CD4-positive, alpha-beta T cell treated with Interleukin-2 at 100 ng/mL for 4 hours (primary cell): ENCODE data around the gene SLC1A2.

Source experiments
- DNase-seq: peaks from one replicate; pipeline ENCODE4 v3.0.0-alpha.2; 2020; ENCODE audit warnings: low spot score

SLC1A2 gene

DNA sequence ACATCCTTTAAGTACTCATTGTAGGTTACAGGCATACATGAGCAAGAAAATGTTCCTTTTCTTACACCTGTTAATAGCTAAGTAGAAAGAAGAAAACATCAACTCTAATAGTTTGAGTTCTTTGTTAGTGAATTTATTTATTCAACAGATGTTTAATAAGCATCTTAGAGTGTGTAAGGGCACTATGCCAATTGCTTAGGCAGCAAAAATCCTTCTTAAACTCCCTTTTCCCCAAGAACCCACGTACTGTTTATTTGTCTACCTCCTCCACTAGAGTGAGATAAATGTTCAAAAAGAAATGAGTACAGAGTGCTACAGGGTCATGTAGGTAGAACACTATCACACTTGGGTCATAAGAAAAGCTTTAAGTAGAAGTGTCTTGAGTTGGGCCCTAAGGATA lies 149.0 kb downstream of the SLC1A2 start:
- no peak for DNase-seq

- no peak for DNase-seq
These were observed 151.9 kb downstream of the SLC1A2 start for GRCh38 chr11:35267504-35267903.

DNA sequence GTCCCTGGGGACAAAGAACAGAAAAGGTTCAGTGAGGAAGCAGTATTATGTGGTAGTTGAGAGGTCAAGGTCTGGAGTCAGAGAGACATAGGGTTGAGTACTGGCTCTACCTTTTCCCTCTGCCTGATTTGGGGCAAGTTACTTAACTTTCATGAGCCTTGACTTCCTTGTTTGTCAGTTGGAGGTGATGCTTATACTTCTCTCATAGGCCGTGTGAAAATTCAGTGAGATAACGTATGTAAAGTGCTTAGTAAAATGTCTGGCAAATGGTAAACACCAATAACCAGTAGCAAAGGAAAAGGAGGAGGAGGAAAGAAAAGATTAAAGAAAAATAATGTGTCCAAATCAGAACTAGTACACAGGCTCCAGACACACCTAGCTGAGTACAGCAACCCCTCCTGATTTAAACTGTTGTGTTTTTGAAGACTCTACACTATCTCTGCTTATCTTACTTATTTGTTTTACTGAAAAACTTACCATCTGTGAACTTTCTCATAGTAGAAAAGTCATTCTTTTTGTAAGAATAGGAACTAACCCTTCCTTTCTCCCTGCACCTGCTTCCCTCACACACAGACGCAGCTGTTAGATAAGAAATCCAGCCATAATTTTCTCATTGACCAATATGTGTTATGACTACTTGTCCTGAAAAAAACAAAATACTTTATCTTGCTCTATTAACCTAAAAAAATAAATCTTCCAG lies 153.5 kb downstream of the SLC1A2 start:
- no peak for DNase-seq

DNA sequence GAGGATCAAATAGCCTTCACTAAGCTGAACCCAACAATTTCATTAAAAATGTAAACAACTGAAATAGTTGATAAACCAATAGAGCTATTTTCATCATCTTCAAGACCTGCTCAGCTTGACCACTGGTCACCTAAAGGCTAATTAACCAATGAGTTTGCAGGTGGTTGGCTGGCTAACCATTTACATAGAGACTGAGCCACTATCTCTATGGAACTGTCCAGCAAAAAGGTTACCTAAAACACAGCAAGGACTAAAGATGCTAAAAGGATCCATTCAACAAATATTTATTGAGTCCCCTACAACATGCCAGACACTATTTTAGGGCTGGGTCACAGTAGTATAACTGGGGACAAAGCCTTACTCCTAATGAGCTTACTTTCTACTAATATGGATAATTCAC lies 156.6 kb downstream of the SLC1A2 start:
- no peak for DNase-seq

GRCh38 chr11:35262056-35262455 lies 157.3 kb downstream of the SLC1A2 start:
- DNase-seq: no peak

- DNase-seq: no peak
These were observed 158.2 kb downstream of the SLC1A2 start for GRCh38 chr11:35261197-35261596.

DNA sequence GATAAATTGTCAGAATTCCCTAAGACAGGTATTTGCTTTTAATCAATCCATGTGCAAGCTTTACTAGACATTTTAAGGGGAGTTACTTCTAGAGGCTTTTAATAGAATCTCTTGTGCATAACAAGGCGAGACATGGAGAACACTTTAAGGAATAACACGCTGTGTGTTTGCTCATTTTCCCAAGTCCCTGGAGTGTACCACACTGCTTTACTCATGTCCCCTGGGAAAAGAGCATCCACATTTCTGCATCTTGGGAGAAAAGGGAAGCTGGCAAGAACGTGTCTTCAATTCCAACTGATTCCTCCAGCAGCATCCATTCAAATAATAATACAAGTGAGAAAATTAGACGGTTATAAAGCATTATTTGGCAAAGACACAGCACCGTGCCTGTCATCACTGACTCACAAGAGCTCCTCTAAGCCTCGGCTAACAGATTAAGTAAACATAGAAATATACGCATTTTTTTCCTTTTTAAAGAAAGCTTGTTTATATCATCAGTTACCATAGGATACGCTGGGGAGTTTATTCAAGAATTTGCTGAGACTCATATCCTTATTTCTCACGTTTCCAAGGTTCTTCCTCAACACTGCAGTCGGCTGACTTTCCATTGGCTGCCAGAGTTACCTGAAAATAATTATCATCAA lies 158.9 kb downstream of the SLC1A2 start:
- no peak for DNase-seq

- no peak for DNase-seq
These were observed 159.8 kb downstream of the SLC1A2 start for GRCh38 chr11:35259529-35259928.

GRCh38 chr11:35257281-35257680 lies 162.1 kb downstream of the SLC1A2 start:
- peak; percentile 51 for DNase-seq

- no peak for DNase-seq
These were observed 163.1 kb downstream of the SLC1A2 start for GRCh38 chr11:35256296-35256695.

DNA sequence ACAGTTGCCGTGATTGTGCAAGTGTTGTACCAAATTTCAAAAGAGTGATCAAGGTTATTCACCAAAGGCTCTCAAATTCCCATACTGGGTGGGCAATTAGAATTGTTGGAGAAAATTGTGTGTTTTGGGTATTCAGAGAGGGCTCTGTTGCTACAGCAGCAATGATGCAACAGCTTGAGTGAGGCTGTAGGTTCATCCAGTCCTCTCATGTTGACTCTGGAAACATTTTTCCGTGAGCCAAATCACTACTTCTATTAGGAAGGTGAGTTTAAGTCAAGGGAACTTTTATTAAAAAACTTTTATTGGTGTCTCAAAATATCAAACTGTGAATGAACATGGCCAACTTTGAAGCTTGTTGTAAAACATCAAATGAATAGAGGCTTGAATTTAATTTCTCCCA lies 163.8 kb downstream of the SLC1A2 start:
- DNase-seq: no peak

- no peak for DNase-seq
These were observed 166.1 kb downstream of the SLC1A2 start for GRCh38 chr11:35253237-35253636.

DNA sequence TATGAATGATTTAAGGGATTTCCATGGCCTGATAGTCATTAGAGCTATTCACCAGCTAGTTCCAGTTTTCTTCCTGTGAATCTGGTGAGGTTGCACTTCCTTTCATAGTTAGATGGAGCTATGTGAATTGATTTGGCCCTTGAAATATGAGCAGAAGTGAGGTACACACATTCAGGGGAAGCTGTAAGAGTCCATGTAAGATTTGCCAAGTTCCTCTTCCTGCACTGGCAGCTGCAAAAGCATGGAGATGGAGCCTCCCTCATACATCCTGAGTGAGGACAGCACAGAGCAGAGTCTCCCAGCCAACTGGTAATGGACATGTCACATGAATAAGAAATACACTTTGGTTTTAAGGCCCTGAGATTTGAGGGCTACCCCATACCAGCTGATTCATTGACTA lies 168.7 kb downstream of the SLC1A2 start:
- no peak for DNase-seq

DNA sequence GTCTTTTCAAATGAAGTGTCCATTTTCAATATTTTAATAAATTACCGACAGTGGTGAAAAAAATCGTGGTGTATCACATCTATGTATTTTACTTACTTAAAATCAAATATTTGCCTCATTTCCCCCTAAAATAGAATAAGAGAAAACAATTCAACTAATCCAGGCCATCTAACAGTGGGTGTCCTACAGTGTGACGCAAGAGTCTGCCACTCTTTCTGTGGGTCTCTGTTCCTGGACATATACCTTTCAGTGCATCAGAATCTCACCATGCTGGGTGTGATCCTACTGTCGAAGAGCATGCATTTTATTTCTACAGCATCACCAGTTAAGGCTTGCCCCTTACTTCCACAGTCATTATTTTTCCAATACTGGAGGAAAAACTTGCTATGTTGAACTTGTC lies 169.2 kb downstream of the SLC1A2 start:
- DNase-seq: no peak

- DNase-seq: no peak
These were observed 170.6 kb downstream of the SLC1A2 start for GRCh38 chr11:35248558-35249323.

DNA sequence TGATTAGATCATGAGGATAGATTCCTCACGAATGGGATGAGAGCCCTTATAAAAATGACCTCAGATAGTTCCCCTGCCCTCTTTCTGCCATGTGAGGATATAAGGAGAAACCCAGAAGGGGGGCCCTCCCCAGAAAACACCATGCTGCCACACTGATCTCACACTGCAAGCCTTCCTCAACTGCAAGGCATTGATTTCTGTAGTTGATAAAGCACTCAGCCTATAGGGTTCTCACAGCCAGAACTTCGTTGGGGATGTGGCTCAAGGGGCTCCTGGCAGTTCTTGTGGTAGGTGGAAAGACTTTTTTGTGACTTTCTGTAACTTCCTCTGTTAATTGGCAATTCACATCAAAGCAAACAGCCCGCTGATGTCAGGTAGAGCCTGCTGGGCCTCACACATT lies 171.5 kb downstream of the SLC1A2 start:
- no peak for DNase-seq

DNA sequence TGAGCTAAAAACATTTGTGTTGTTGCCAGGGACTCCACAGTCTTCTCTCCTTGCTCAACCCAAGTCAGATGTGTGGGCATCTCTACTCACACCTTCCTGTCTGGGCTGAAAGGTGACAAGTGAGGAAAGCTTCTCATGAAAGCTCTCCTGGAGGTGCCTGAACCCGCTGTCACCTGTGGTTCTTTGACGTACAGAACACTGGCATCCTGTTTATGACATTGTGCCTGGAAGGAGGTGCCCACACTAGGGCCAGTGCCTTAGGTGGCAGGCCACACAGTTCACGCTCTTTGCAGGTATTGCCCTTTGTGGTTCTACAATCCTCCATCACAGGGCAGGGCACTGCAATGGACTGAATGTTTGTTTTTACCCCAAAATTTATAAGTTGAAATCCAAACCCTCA lies 171.9 kb downstream of the SLC1A2 start:
- peak; percentile 82 for DNase-seq

DNA sequence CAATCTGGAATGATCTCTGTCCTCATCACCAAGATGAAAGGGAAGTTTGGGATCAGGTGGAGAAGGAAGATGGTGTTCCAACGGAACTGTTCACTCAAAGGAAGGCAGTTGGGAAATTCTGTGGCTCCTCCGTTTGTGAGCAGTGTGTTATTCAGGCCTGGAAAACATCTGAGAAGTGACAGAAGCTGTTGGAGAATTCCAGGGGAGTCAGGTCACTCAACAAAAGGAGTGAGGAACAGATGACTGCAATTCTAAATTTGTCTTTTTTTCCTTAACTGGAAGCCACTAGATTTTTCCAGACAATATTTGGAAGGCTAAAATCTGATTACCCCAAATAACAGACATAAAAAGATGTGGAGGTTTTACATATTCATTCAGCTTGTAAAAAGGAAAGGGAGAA lies 172.6 kb downstream of the SLC1A2 start:
- DNase-seq: no peak

- DNase-seq: no peak
These were observed 173.6 kb downstream of the SLC1A2 start for GRCh38 chr11:35245786-35246185.

DNA sequence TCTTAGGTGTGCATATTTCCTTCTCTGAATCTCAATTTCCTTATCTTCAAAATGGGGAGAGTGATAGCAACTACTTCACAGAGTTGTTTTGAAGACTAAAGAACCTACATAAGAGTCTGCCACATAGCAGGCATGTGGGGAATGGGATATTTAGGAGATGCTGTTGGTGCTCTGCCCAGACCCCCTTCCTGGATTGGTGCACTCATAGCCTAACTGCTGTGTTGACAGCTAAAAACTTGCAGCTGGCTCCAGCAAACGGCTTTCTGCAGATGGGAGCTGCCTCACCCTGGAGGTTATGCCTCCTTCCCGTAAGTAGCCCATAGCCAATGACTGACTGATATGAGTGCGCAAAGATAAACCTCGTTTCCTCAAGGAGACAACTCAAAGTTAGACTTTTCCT lies 174.3 kb downstream of the SLC1A2 start:
- no peak for DNase-seq

- DNase-seq: no peak
These were observed 175.6 kb downstream of the SLC1A2 start for GRCh38 chr11:35243774-35244173.

DNA sequence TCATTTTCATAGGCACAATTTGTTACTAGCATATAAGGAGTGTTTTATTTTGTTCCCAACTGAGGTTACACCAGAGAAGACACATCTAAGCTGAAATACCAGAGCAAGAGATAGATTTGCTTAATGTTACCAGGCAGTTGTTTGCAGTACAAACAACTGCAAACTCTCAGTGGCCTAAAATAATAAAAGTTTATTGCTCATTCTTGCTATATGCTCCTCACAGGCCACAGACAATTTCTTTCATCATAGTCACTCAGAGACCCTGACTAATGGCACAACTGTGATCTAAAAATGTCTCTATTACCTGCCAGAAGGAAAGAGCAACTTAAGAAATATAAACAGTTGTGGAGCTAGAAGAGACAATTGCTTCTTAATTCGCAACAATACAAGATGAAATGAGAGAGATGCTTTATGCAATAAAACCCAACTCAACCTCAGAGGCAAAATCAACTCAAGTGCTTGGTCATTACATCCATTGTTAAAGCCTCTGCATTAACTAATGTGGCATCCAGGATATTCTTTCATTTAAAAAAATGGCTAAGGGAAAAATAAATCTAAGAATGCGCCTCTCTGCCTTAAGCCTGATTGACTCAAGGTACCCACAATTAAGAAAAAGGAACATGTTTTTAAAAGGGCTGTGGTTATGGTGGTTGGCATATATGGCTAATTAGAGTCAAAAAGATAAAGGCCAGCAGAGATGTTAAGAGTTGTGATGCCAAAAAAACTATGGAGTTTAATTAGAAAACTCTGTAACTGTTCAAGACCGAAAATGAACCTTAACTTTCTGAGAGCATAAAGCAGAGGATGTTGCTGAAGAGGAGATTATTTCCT lies 176.7 kb downstream of the SLC1A2 start:
- no peak for DNase-seq
